GM18951 (cell line): Measurements from ENCODE around the gene CHEK1.

Source experiments
- POLR2A ChIP-seq: IDR thresholded peaks from 4 replicates; pipeline ENCODE4 v1.6.1; 2011; ENCODE audit warnings: mild to moderate bottlenecking; ENCODE audit not compliant: insufficient read length, insufficient read depth; ENCODE audit errors: extremely low read depth
- in situ Hi-C: fragments of 300-500 bp; cut with MboI; formaldehyde crosslinking; loops from one replicate; pipeline ENCODE4 v1.12.0; 2022; ENCODE audit warnings: low sequenced_read_pairs, mixed read lengths, inconsistent platforms; ENCODE audit not compliant: unreplicated experiment

Gene CHEK1

DNA sequence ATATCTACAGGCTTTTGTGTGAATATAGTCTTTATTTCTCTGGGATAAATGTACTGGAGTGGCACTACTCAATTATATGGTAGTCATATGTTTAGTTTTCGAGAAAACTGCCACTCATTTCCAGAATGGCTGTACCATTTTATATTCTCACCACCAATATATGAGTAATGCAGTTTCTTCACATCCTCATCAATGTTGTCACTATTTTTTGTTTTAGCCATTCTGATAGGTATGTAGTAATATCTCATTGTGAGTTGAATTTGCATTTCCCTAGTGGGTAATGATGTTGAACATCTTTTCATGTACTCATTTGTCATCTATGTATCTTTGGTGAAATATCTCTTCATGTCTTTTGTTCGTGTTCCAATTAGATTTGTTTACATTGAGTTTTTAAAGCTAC is 37.7 kb downstream of the CHEK1 start:
- no peak for TF ChIP-seq POLR2A

GRCh38 chr11:125663910-125664309 is 38.9 kb downstream of the CHEK1 start:
- no peak for TF ChIP-seq POLR2A
- in situ Hi-C loops, result no loop called here

More for the DNA sequence above, 37.7 kb downstream of the CHEK1 start:
- in situ Hi-C loops, result no loop called here

DNA sequence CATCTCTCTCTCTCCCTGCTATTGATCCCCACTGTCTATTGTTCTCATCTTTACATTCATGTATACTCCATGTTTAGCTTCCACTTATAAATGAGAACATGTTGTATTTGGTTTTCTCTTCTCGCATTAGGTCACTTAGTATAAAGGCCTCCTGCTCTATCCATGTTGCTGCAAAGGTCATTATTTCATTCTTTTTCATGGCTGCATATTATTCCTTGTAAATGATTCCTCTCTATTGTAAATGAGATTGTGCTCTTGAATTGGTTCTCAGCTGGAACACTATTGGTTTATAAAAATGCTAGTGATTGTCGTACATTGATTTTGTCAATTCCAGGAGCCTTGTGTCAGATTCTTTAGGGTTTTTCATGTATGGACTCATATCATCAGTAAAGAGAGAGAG is 42.2 kb downstream of the CHEK1 start:
- TF ChIP-seq POLR2A, result no peak
- in situ Hi-C loops, result no loop called here

- TF ChIP-seq POLR2A, result no peak
- in situ Hi-C loops, result no loop called here
Observed at GRCh38 chr11:125670172-125670571, 45.2 kb downstream of the CHEK1 start.

DNA sequence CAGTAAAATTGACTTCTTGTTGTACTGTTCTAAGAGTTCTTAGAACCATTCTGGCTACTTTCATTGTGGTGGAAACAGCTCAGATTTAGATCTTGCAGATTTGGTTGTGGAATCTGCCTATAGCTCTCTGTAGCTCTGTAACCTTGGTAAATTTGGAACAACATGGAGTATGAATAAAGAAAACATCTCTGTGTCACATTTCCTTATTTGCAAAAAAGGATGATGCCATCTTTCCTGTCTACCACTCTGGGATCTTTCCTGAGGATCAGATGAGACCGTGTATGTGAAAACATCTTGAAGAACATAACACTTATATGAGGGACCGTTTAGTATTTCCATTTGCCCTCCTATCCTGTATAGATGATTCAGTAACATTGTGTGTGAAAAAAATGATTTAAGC is 46.6 kb downstream of the CHEK1 start:
- no peak for TF ChIP-seq POLR2A
- in situ Hi-C loops, result no loop called here

DNA sequence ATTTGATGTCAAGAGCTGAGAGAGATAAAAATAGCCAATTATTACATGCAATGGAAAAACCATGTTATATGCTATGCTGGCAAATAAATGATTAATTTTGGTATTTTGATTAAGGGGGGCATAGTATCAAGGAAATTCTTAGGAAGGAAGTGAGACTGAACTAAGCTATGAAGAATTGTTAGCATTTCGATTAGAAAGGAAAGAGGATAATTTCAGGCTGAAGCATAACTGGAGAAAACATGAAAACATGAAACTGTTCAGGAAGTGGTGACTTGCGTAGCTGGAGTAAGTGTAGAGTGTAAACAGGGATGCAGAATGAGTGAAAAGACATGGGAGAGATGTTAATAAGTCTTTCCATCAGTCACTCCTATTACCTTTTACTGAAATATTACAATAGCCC is 49.2 kb downstream of the CHEK1 start:
- in situ Hi-C loops, result no loop called here
- TF ChIP-seq POLR2A, result no peak

DNA sequence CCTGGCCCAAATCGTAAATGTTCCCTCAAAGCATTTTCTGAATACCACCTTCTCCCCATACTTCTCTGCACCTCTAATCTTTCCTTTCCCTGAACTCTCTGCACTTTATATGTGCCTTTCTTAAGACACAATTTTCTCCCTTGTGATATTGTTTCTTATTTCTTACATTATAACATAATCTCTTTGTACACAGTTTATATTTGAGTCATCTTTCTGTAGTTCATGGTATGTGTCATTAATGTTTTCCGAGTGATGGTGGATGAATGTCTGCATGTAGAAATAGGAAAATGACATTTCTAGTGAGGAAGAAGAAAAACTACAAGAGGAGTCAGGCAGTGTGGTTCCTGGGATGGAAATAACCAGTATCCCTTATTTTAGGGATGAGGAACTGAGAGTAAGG is 50.2 kb downstream of the CHEK1 start:
- TF ChIP-seq POLR2A, result no peak
- in situ Hi-C loops, result no loop called here

DNA sequence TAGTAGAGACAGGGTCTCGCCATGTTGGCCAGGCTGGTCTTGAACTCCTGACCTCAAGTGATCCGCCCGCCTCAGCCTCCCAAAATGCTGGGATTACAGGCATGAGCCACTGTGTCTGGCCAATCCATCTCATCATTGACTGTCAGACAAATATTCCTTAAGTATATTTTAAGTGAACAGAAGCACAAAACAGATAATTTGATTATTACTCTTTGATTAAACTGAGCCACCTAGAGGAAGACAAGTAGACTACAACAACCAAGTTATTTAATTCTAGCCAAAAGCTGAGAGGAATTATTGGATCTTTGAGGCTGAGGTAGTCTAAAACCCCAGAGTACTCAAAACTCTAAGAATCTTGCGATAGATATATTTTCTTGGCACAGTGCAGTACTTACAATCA is 54.4 kb downstream of the CHEK1 start:
- in situ Hi-C loops, result no loop called here
- TF ChIP-seq POLR2A, result no peak

GRCh38 chr11:125679837-125680236 is 54.9 kb downstream of the CHEK1 start:
- TF ChIP-seq POLR2A, result no peak
- in situ Hi-C loops, result no loop called here

- in situ Hi-C loops, result no loop called here
- TF ChIP-seq POLR2A, result no peak
Observed at GRCh38 chr11:125680747-125681146, 55.8 kb downstream of the CHEK1 start, which contains the start of gene ACRV1. Gene ACRV1, minus strand, starts transcription at chr11:125680847. Its CDS starts 67 bp downstream, at chr11:125680780.

- in situ Hi-C loops, result no loop called here
- TF ChIP-seq POLR2A, result no peak
Observed at GRCh38 chr11:125685228-125685627, 60.3 kb downstream of the CHEK1 start.

DNA sequence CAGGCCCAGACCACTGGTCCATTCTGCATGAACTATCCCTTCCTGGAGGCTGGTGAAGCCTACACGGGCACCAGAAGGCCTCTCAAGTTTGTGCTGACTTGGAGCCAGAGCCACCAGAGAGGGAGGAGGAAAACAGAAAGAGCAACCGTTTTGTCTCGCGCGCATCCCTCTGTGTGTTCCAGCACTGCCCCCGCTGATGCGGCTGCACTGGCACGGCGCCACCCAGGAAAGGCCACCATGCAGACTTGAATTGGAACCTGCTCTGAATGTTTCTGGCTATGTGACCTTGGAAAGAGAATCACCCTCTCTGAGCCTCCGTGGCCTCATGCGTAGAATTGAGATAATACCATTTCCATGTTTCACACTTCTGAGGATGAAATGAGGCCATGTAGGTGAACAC is 63.1 kb downstream of the CHEK1 start:
- TF ChIP-seq POLR2A, result no peak
- in situ Hi-C loops, result no loop called here

DNA sequence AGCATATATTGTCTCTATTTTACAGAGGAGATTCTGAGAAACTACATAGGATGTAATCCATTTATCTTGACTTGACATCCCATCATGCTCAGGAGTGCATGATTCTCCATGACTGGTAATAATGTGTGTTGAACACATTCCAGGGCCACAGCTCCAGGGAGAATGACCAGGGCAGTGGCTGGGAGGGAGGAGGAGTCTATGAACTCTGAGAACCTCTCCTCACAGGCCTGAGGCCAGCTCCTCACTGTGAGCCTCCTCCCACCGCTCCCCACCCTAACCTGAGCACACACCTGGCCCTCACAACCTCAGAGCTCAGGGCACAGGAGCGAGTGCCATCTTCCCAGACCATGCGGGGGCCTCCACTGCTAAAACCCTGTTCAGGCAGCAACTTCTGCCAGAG is 63.7 kb downstream of the CHEK1 start:
- in situ Hi-C loops, result no loop called here
- TF ChIP-seq POLR2A, result no peak

GRCh38 chr11:125689274-125689859 is 64.4 kb downstream of the CHEK1 start:
- in situ Hi-C loops, result no loop called here
- TF ChIP-seq POLR2A, result no peak

- no peak for TF ChIP-seq POLR2A
- in situ Hi-C loops, result no loop called here
Observed at GRCh38 chr11:125690006-125690405, 65.0 kb downstream of the CHEK1 start.
